ENCODE measurements around the gene LRRC4C. TPM values are rescaled to one million over a fixed set of nuclear protein-coding genes. Genes with fewer than 3 reads are reported as not detected.

Gene LRRC4C
- total and polyA plus RNA-seq, 7 donors, result 0.98 to 5.4 (median 3.0) TPM; not detected in 1

- DNase-seq, result no peak
- Histone ChIP-seq H3K4me1 (peaks cover 0 to under 1% (median 0%) of the 10 kb centered on the region in 4 donors), H3K9me3 (no peaks in the 10 kb centered on the region), H3K27ac (no peak overlapping the region), H3K4me3 (no peak overlapping the region), H3K27me3 (no peaks in the 10 kb centered on the region), H3K36me3 (no peaks in the 10 kb centered on the region)
- intact Hi-C loops (cut with DNase I), result no loop called here
- TF ChIP-seq POLR2A (IDR thresholded peaks at IDR 0.05), result no peak
- TF ChIP-seq POLR2AphosphoS5 (IDR thresholded peaks at IDR 0.05), result no peak
- TF ChIP-seq CTCF (IDR thresholded peaks at IDR 0.05), result no peak
- TF ChIP-seq EP300 (IDR thresholded peaks at IDR 0.05), result no peak
- WGBS, 2 donors, result 63 to 68% methylated on average over 3 of the region's 3 CpGs
These were observed 1223.6 kb downstream of the LRRC4C start for GRCh38 chr11:40235841-40236240.

- H3K27ac ChIP-seq, result no peak overlapping the region
- WGBS, 2 donors, result 16 to 67% methylated on average over 2 of the region's 2 CpGs
- intact Hi-C loops (cut with DNase I), result no loop called here
- TF ChIP-seq CTCF (IDR thresholded peaks at IDR 0.05) (no peak), POLR2A (IDR thresholded peaks at IDR 0.05) (no peak), EP300 (IDR thresholded peaks at IDR 0.05) (no peak), POLR2AphosphoS5 (IDR thresholded peaks at IDR 0.05) (no peak)
- no peaks in the 10 kb centered on the region for H3K4me1 ChIP-seq
- DNase-seq, result no peak
- no peaks in the 10 kb centered on the region for H3K36me3 ChIP-seq
- no peak overlapping the region for H3K4me3 ChIP-seq
- H3K27me3 ChIP-seq, result no peaks in the 10 kb centered on the region
- no peaks in the 10 kb centered on the region for H3K9me3 ChIP-seq
These were observed 1228.6 kb downstream of the LRRC4C start for GRCh38 chr11:40230821-40231220.

GRCh38 chr11:40228662-40229061 lies 1230.8 kb downstream of the LRRC4C start:
- Histone ChIP-seq H3K36me3 (no peaks in the 10 kb centered on the region), H3K27me3 (no peaks in the 10 kb centered on the region), H3K27ac (no peak overlapping the region), H3K4me1 (no peaks in the 10 kb centered on the region), H3K4me3 (no peak overlapping the region), H3K9me3 (no peaks in the 10 kb centered on the region)
- no peak for TF ChIP-seq CTCF (IDR thresholded peaks at IDR 0.05)
- no peak for TF ChIP-seq EP300 (IDR thresholded peaks at IDR 0.05)
- TF ChIP-seq POLR2AphosphoS5 (IDR thresholded peaks at IDR 0.05), result no peak
- no peak for TF ChIP-seq POLR2A (IDR thresholded peaks at IDR 0.05)
- intact Hi-C loops (cut with DNase I), result no loop called here
- WGBS, 2 donors, result 41 to 67% methylated on average over 3 of the region's 3 CpGs
- no peak for DNase-seq

- intact Hi-C loops (cut with DNase I), result no loop called here
- no peak overlapping the region for H3K27ac ChIP-seq
- H3K36me3 ChIP-seq, result no peaks in the 10 kb centered on the region
- H3K4me3 ChIP-seq, result no peak overlapping the region
- H3K27me3 ChIP-seq, result no peaks in the 10 kb centered on the region
- no peaks in the 10 kb centered on the region for H3K9me3 ChIP-seq
- TF ChIP-seq CTCF (IDR thresholded peaks at IDR 0.05) (no peak), EP300 (IDR thresholded peaks at IDR 0.05) (no peak), POLR2A (IDR thresholded peaks at IDR 0.05) (no peak)
- H3K4me1 ChIP-seq, result no peaks in the 10 kb centered on the region
- DNase-seq, result no peak
These were observed 1231.7 kb downstream of the LRRC4C start for GRCh38 chr11:40227730-40228129.

- no peaks in the 10 kb centered on the region for H3K9me3 ChIP-seq
- H3K27me3 ChIP-seq, result no peaks in the 10 kb centered on the region
- H3K27ac ChIP-seq, result no peak overlapping the region
- whole genome bisulfite sequencing, 2 donors, result 34 to 42% methylated on average over 2 of the region's 2 CpGs
- TF ChIP-seq POLR2AphosphoS5 (IDR thresholded peaks at IDR 0.05), result no peak
- no peak for TF ChIP-seq CTCF (IDR thresholded peaks at IDR 0.05)
- no peak for TF ChIP-seq POLR2A (IDR thresholded peaks at IDR 0.05)
- no peak for TF ChIP-seq EP300 (IDR thresholded peaks at IDR 0.05)
- no peak overlapping the region for H3K4me3 ChIP-seq
- H3K4me1 ChIP-seq, result no peaks in the 10 kb centered on the region
- H3K36me3 ChIP-seq, result no peaks in the 10 kb centered on the region
- intact Hi-C loops (cut with DNase I), result no loop called here
- DNase-seq, result no peak
These were observed 1232.8 kb downstream of the LRRC4C start for GRCh38 chr11:40226654-40227053.
